SHP77 treated with DMSO at 0.1 percent for 48 hours (cell line): Measurements from ENCODE around the gene RANBP3.
A peak's percentile ranks its signal among the peaks of the same experiment; 100 is the strongest.
"Not testable (repeated sequence)": the region's sequence is repeated elsewhere in the genome, so short reads cannot be mapped to it uniquely, and the experiment has no call there.

ENCODE experiments used
- DNase-seq: peaks from one replicate; lab custom pipeline; 2025; lab: John Stamatoyannopoulos, UW

Gene RANBP3

GRCh38 chr19:5903624-5904351, 74.2 kb downstream of the RANBP3 start, which contains the start of gene NDUFA11:
Gene NDUFA11, minus strand, starts transcription at chr19:5903790. Its CDS starts 82 bp downstream, at chr19:5903708.
- peak; percentile 84 for DNase-seq

- no peak for DNase-seq
Observed at GRCh38 chr19:5903056-5903623, 74.8 kb downstream of the RANBP3 start.

- DNase-seq: no peak
Observed at GRCh38 chr19:5900976-5901375, 77.0 kb downstream of the RANBP3 start.

GRCh38 chr19:5899728-5900526, 78.0 kb downstream of the RANBP3 start:
- DNase-seq: no peak

GRCh38 chr19:5897189-5897969, 80.6 kb downstream of the RANBP3 start:
- no peak for DNase-seq

GRCh38 chr19:5896365-5897076, 81.4 kb downstream of the RANBP3 start:
- DNase-seq: no peak

GRCh38 chr19:5895890-5896289, 82.0 kb downstream of the RANBP3 start:
- DNase-seq: no peak

- no peak for DNase-seq
Observed at GRCh38 chr19:5895409-5895808, 82.5 kb downstream of the RANBP3 start.

GRCh38 chr19:5894704-5895349, 83.1 kb downstream of the RANBP3 start:
- DNase-seq: no peak

- DNase-seq: no peak
Observed at GRCh38 chr19:5893907-5894703, 83.8 kb downstream of the RANBP3 start.

GRCh38 chr19:5893296-5893903, 84.5 kb downstream of the RANBP3 start:
- no peak for DNase-seq

- no peak for DNase-seq
Observed at GRCh38 chr19:5892772-5893275, 85.1 kb downstream of the RANBP3 start.

GRCh38 chr19:5891938-5892771, 85.8 kb downstream of the RANBP3 start:
- DNase-seq: no peak

GRCh38 chr19:5891572-5891937, 86.4 kb downstream of the RANBP3 start:
- no peak for DNase-seq

GRCh38 chr19:5890099-5890498, 87.8 kb downstream of the RANBP3 start:
- DNase-seq: no peak

GRCh38 chr19:5889288-5889971, 88.5 kb downstream of the RANBP3 start:
- DNase-seq: no peak

GRCh38 chr19:5884065-5884811, 93.7 kb downstream of the RANBP3 start:
- DNase-seq: not testable (repeated sequence)
